NCI-H748 (cell line): Measurements from ENCODE around the gene SDC1.
A peak's percentile ranks its signal among the peaks of the same experiment; 100 is the strongest.

Experiments used
- DNase-seq: peaks from one replicate; lab custom pipeline; 2025; ENCODE audit not compliant: unreplicated experiment; lab: John Stamatoyannopoulos, UW

The SDC1 gene

DNA sequence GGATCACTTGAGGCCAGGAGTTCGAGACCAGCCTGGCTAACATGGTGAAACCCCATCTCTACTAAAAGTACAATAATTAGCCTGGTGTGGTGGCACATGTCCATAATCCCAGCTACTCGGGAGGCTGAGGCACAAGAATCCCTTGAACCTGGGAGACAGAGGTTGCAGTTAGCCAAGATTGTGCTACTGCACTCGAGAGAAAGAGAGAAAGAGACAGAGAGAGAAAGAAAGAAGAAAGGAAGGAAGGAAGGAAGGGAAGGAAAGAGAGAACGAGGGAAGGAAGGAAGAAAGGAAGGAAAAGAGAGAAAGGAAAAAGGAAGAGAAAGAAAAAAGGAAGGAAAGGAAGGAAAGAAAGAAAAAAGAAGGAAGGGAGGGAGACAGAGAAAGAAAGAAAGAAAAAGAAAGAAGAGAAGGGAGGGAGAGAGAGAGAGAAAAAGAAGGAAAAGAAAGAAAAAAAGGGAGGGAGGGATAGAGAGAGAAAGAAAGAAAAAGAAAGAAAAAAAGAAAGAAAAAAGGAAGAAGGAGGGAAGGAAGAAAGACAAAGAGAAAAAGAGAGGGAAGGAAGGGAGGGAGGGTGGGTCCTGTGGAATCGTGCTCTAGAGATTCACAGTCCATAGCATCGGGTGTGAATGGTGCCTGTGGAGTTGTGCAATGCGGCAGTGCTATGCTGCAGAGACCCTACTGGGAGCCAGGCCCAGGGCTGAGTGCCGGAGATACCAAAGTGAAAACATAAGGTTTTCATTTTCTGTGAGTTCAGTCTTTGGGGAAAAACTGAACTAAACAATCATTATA, 4.6 kb upstream of the SDC1 start:
- no peak for DNase-seq

DNA sequence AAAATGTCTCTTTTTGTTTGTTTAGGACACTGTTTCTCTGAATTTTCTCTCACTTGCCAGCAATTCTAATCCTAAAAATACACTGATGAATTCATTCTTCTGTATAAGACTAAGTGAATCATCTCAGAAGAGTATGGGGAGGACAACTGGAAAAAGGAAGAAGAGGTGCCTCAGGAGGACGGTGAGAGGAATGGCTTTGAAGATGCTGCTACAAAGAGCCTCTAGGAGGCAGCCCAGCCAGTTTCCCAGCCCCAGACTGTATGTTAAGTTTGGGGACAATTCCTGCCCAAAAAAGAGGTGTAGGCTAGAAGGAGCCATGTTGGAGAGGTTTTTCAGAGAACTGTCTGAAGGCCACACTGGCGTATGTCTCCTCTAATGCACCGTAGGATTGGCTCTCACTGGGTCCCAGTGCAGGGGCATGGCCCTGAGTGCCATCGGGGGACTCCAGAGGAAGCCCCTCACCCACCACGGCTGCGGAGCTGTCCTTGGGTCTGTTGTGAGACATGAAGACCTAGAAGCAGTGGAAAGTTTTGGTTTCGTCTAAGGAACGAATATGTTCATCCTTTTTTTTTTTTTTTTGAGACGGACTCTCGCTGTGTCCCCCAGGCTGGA, 3.1 kb upstream of the SDC1 start:
- no peak for DNase-seq

DNA sequence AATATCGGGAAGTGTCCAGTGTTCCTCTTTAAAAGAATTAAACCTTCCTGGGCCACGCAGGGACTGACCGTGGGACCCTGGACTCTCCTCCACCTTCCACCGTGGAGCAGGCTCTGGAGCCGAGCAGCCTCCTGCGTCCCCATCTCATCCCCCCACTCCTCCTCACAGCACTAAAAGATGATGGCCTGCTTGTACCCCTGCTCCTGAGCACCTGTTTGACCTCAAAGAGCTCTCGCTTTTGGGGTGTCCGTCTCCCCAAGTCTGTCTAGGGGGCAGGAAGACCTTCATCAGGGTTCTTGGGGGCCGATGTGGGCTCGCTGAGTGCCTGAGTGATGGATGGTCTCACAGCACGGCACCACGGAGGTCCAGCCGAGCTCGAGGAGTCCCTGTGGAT, 1.2 kb upstream of the SDC1 start:
- DNase-seq: no peak

DNA sequence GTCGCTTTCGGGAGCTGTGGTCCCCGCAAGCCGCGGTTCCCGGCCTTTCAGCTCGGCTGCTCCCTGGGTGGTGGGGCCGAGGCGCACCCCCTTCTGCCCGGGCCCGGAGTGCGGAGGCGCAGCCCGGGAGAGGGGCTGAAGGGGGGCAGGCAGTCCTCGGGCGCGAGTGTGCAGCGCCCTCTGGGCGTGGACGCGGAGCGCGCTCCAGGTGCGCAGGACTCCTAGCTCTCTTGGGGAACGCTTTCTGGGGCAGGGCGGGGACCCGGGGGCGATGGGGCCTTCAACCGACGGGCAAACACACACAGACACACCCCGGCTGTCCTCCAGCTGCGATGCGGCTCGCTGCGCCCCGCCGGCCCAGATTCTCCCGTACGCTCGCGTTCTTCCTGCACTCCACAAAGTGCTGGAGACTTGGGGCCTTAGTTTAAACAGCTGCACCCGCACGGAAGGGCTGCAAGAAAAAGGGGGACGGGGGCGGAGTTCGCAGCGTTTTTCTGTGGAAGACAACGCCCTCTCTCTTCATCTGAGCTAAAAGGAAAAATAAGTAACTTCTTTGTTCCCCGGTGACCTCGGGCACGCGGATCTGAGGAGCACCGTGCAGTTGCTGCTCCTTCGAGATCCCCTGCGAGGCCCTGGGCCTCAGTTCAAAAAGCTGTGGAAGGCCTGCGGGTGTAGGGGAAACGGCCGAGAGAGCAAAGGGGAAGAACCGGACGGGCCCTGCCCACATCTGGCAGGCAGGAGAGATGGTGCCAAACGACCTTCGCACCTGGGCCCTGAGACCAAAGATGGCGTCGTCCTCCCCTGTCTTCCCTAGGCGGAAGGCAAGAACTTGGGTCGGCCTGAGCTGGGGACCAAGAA, 593 bp upstream of the SDC1 start:
- peak; percentile 85 for DNase-seq

DNA sequence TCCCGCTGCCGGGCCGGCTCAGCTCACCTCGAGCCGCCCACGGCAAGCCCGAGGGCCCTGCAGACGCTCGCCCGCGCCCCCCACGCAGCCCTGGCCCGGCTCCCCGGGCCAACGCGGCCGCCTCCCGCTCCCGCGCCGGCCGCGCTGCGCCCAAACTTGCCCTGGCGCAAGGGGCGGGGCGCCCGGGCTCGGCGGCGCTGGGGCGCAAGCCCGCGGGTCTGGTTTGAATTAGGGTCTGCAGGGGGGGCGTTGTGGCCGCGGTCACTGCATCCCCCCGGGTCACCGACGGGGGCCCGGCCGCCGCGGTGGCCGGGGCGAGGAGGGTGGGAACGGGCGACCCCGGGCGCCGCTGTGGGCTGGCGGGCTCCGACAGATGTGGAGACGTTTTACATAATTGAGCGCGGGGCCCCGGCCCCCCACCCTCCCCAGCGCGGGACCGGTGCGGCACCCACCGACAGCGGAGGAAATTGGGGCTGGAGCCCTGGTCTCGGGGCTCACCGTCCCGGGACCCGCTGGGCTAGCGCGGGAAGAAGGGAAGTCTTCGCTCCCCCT, 690 bp downstream of the SDC1 start:
- no peak for DNase-seq

DNA sequence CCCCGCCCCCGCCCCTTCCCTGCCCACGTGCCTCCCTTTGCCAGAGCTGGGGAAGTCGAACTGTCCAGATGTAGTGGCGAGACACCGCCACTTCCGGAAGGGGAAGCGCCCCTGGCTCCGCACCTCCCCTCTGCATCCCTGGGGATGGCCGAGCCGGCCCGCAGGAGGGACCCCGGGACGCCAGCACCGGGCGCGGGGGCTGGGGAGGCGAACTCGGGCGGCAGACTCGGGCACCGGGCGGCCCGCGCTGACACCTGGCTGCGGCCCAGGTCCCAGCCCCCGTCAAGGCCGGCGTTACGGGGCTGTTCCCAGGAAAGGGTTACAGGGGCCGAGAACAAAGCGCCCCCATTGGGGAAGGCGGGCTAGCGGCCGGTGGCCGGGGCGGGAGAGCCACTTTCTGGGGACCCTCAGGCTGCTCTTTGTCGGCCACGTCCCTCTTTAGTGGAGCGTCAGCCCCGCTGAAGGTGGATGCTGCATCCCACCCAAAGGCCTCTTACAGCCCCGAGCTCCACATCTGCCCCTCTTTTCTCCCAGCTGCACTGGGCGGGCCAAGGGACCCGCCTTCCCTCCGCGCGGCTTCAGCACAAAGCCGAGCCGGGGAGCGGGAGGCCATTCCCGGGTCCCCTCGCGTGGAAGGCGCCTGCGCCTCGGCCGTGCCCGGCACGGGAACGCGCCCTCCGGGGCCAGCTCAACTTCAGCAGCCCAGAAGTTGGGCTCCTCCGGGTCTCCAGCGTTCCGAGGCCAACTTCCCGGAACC, 1.3 kb downstream of the SDC1 start:
- DNase-seq: peak; percentile 82

DNA sequence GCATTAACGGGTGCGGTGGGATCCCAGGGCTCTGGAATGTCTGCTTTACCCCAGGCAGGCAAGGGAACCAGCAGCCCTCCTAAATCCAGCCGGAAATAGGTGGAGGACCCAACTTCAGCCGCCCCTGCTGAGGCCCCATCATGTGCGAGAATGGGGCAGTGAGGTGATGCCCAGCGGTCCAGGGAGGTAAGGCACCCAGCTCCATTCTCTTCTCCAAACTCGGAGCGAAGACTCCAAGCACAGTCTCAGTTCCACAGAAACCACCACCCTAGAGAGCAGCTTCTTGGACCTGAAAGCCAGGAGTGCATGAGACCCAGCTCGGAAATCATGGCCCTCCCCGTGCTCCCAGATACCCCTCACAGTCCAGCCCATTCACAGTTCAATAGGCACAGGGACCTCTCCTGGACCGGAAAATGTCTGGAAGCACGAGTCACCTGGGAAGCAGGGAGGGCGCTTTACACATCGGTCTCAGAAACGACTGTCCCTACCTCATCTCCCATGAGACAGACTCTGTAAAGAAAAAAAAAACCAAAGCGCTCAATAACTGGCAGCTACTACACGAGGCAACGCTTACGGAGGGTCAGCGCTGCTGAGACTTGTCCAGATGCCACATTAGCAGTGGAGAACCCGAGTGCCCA, 2.0 kb downstream of the SDC1 start:
- DNase-seq: no peak

DNA sequence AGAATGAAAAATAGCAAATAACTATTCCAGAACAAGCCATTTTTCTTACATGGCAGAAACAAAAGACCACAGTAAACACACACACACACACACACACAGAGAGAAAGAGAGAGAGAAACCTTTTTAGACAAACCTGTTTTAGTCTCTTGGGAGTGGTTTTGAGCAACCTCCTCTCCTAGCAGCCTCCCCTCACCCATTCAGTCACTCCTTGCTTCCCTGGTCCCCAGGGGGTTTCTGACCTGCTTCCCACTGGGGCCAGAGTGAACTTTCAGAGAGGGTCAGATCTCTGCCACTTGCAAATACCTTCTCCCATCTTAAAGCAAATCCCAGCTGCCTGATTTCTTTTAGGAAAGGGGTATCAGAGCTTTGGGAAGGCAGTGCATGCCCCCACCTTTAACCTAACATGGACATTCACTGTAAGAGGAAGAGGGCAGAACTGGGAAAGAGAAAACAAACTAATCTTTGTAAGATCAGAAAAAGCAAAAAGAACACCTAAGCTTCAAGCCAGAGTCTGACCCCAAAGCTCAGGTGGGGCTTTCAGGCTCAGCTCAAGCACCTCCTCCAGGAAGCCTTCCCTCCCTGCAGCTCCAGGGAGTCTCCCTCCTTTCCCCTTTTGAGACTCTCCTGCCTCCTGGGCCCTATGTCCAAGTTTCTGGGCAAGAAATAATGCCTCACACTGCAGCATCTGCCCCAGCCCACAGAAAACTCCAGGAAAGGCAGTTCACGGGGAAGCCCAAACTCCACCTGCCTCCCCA, 2.7 kb downstream of the SDC1 start:
- DNase-seq: peak; percentile 5

DNA sequence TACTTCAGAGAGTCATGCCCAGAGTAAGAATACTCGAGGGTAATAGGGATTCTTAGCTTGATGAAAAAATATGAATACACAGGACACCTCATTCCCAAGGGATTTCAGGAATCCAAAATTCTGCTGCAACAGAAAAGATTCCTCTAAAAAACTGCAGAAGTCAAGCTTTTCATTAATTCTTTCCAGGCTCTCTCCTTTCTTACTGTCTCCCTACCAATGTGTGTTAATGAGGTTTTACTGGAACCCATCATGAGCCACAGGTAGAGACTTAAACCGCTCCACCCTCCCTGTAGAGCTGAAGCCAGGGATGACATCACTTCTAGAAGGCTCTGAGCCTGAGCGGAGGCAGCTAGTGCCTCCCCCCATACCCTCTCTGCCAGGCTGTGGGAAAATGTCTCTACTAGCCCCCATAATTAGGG, 3.4 kb downstream of the SDC1 start:
- DNase-seq: no peak

DNA sequence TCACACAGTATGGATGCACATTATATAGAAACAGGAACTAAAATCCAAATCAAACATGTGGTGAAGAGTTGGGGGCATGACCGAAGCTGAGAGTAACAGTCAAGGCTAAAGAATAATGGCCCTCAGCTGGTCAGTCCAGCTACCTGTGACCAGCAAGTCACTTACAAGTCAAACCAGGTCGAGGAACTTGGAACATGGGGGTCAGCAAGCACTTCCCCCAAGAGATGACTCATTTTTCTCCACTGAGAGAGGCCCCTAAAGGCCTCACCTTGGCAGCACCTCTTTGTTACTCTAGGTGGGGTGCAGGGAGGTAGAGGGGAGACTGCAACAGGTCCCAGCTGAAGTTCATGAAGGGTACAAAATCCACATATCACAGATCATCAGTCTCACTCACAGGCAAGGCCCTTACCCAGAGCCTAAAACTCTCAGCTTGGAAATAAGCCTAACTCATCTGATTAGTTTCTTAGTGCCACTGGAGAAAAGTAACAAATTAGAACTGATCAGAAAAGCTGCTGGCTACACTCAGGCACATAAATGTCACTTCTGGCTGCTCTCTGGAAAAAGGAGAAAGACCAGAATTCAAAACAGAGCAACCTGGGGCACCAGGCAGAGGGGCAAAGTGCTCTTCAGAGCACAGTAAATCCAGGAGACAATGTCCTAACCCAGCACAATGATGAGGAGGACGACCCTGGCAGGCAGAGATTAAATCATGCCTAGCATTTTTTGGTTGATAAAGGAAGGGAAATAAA, 4.0 kb downstream of the SDC1 start:
- DNase-seq: no peak

DNA sequence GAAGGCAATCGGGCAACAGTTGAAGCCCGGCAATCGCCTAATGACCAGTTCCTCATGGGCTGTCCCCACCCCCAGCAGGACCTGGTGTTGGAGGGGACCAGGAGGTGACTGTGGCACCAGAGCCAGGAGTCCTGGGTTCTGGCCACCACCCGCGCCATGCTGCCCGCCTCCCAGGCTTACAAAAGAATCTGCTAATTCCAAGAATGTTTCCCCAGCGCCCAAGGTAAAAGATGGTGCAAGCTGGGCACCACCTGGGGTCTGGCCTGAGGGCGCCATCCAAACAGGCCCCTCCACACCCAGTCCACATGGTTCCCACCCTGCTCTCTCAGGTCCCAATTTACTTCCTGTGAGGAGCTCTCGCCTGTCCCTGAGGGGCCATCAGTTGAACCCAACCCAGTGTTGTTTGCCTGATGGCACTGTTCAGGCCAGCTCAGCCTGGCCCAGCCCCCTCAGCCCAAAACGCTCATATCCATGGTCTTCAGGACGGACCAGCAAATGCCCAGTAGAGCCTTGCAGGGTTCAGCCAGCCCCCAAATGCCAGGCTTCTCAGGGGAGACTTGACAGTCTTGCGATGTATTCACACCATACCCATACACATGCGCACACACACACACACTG, 5.1 kb downstream of the SDC1 start:
- no peak for DNase-seq

DNA sequence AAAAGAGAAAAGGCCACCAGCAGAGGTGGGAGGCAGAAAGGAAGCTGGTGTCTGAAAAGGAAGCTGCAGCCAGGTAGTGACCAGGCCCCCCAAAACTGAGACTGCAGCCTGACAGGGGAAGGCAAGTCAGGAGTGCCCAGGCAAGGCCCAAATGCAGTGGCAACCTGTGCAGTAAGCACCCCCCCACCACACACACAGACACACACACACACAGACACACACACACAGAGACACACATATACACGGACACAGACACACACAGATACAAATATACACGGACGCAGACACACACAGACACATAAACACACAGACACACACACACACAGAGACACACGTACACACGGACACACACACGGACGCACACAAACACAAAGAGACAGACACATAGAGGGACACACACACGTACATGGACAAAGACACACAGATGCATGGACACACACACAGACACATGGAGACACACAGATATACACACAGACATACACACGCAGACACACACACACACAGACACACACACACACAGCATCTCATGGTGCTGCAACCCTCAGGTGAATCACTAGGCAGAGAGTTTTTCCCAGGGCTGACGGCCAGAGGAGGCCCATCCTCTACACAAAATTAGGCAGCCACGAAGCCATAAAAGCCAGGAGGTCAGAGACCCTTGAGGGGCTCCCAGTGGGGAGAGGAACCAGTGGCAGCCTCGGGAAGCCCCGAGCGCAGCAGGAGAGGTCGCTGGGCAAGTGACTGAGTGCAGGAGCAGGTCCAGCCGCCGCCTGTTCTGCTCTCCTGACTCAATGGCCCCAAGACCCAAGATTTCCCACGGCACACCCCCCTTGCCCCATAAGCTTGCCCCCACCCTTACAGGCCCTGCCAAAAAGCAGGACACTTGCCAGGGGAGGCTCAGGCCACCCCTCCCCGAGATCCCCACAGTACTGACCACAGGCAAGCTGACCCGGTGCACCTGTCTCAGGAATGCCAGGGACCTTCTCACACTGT, 6.3 kb downstream of the SDC1 start:
- DNase-seq: no peak

DNA sequence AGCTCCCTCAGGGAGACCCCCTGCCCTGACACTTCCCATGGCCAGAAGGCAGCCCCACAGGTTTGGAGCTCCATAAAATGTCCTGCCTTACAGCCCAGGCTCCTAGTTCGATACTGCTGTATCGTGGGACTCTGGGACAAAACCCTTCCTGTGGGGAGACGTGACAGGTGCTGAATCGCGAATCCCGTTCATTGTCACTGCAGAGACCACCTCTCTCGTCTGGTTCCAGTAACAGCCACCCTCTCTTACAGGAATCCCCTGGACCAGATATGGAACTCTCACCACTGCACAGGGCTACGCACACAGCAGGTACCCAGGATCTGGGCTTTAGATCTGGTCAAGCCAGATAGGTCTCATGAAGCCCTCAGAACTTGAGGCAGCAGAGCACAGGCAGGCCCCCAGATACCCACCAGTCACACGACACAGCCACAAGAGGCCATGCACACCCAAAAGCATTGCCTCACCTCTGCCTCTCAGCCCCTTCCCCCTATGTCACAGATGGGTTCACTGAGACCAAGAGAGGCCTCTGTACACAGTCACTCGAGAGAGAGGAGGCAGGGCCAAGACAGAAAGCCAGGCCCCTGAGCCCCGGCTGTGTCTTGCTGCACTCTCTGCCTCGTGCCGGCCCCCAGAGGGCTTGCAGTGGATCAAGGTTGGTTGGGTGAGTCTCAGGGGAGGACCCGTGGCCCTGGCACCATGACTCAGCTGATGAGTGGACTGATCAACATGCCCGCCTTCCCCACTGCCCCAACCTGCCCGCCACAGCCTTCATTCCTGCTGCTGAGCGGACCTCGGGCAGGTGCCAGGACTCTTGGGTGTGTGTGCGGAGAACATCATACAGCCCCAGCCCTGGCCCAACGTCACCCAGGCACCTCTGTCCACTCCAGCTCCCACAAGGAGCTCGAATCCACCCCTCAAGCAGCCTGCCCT, 7.6 kb downstream of the SDC1 start:
- no peak for DNase-seq

DNA sequence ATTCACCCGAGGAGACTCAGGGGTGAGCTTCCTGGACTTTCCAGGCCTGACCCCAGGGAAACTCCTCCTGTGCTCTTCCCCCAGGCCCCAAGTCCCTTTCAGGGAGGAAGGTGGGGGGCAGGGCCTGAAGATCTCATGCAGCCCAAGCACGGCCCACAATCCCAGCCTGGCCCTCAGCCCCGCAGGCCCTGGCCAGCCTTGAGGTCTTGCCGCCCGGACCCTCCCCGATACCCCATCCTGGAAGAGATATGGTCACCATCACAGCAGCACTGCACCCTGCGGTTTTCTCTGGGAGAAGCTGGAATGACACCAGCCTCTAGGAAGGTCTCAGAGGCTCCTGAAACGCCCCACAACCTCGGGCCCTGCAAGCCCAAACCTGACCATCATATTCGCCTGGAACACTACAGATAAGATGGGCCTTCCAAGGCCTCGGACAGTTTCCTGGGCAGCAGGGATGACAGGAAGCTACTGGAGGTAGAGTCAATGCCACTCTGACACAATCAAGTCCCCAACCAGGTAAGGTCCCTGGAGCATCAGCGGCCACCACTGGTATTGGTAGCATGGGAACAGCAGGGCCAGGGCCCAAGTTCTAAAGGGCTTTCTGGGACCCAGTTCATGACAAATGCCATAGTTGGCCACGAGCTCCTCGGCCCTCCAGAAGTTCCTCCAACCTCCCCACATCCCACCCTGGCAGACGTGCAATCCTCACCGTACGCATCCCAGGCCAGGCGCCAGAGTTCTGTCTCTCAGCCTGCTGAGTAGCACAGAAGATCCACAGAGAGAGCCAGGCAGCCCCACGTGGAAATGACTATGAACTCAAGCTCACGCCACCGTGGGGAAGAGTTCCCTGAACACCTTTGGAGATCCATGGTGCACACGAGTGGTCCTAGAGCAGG, 8.6 kb downstream of the SDC1 start:
- DNase-seq: no peak
